AG10803 (cell line): ENCODE results near the gene TRPV6.

Experiments
- DNase-seq: peaks from one replicate; pipeline ENCODE4 v3.0.0; 2010; ENCODE audit warnings: low read depth
- H3K4me3 ChIP-seq: 2 replicates; pipeline ENCODE4 v1.5.1; 2011; ENCODE audit warnings: mild to moderate bottlenecking, low read length, control low read depth
- TF ChIP-seq, protein P1 (sequence below): conservative IDR thresholded peaks from 2 replicates; pipeline ENCODE4 v1.5.1; 2011; ENCODE audit warnings: mild to moderate bottlenecking, low read length, control low read depth, inconsistent platforms

Gene TRPV6

DNA sequence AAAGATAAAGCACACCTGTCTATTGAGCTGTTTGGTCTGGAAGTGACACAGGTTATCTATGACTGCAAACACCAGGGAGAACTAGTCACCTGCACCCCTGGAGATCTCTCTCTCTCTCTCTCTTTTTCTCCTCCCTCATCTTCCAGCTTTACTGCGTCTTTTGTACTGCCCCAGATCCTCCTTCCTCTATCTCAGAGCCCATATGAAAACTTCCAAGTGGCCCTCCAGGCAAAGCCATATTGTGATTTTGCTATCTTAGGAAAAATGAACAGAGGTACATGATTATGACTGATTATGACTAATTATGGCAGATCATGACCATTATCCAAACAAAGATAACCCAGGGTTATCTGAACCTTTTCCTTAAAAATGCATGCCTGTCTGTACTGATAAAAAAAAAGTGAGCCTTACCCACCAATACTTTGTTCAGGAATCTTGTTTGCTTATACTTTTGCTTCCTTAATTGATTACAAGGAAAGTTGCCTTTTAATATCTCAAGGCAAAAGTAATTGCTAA is 43.2 kb downstream of the TRPV6 start:
- TF ChIP-seq, protein P1, sequence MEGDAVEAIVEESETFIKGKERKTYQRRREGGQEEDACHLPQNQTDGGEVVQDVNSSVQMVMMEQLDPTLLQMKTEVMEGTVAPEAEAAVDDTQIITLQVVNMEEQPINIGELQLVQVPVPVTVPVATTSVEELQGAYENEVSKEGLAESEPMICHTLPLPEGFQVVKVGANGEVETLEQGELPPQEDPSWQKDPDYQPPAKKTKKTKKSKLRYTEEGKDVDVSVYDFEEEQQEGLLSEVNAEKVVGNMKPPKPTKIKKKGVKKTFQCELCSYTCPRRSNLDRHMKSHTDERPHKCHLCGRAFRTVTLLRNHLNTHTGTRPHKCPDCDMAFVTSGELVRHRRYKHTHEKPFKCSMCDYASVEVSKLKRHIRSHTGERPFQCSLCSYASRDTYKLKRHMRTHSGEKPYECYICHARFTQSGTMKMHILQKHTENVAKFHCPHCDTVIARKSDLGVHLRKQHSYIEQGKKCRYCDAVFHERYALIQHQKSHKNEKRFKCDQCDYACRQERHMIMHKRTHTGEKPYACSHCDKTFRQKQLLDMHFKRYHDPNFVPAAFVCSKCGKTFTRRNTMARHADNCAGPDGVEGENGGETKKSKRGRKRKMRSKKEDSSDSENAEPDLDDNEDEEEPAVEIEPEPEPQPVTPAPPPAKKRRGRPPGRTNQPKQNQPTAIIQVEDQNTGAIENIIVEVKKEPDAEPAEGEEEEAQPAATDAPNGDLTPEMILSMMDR = no peak
- DNase-seq = no peak
- no peak overlapping the region for H3K4me3 ChIP-seq

DNA sequence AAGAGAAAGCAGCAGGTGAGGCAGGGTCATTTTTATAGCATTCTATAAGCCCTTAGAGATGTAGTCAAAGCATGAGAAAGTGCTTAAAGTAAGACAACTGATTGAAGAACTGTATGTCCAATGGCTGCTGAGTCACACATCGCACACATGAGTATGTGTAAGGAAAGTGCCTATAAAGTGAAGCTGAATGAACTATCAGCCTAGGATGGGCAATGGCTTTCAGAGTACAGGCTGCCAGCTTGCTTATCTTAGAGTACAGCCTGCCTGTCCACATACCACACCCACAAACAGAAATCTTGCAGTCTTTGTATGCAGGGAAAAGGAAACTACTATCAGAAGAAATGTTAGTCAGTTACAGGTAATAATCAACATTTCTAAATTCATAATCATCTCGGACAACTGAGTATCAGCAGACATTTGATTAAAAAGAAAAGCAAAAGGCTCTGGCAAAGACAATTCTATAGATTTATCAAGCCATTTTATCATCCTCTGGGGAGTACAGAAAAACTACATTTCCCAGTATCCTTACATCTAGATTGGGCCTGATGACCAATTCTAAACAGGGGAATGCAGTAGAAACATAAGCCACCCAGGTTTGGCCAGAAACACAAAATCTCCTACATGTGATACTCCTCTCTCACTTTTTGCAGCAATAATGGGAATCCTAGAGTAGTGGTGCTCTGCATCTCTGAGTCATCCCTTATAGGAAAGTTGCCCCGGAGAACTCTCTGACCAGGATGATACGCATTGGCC is 46.9 kb downstream of the TRPV6 start:
- DNase-seq = no peak
- TF ChIP-seq, protein P1 = no peak
- H3K4me3 ChIP-seq = no peak overlapping the region

DNA sequence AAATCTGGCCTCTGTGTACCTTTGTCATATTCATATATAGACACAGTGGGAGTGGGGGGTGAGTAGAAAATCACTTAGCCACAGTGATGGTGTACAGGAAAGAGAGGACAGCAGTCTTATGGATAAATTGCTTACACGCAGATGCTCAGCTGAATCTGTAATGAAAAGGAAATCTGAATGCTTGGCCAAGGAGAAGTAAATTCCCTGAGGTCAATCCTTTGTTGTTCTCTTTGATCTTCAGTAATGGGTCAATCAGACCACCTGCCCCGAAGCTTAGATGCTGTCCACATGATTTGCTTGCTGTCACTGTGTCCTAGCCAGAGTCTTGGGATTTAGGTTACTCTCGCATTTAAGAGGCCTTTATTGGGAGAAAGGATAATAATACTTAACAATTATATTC is 49.1 kb downstream of the TRPV6 start:
- DNase-seq = no peak
- no peak overlapping the region for H3K4me3 ChIP-seq
- TF ChIP-seq, protein P1 = no peak

DNA sequence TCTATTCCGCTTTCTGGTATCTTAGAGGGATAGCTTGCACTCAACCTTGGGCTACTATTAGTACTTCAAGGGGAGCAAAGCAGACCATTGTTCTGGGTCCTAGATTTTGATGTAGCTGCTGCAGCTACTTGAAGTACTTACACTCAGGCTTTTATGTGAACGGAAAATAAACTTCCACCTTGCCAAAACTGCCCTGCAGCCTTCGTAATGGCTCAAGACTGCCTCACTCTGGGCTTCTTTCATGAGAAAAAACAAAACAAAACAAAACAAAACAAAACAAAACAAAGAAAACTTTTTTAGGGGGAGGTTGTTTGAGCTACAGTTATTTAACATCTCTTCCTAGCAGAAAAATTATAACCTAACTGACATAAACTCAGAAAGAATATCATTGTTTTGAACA is 50.1 kb downstream of the TRPV6 start:
- no peak overlapping the region for H3K4me3 ChIP-seq
- no peak for DNase-seq
- TF ChIP-seq, protein P1 = no peak

DNA sequence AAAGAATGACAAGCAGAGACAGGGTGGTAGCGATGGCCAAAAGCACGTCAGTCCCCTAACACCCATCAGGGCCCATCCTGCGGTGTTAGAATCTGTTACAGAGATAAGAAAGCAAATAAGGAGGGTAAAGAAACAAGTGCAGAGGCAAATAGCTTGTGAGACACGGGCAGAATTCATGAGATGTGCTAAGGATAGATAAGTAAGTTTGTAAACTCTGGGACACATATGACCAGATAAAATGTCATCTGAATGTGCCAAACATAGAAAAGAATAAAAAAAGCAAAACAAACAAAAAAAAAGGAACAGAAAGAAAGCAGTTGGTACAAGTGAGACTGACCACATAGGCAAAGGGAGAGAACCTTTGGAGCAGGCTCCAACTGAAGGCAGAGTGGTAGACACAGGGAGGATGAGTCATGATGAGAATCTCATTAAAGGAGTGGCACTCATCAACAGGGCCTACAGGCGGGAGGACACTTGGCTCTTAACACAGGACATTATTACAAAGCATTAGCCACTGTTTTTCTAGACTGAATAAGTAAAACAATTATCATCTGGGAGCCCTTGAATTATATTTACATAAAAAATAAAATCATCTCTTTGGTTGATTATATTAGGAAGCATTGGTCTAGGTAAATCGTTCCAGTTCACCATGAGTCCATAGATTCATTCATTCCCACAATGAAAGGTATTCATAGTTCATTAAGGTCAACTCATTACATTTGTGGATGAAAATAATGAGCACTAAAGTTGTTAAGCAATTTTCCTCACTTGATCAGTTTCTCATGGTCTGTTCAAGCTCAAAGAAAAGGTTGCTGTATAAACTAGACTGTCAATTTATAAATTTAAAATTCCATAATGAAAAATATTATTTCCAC is 52.1 kb downstream of the TRPV6 start:
- DNase-seq = no peak
- TF ChIP-seq, protein P1 = no peak

DNA sequence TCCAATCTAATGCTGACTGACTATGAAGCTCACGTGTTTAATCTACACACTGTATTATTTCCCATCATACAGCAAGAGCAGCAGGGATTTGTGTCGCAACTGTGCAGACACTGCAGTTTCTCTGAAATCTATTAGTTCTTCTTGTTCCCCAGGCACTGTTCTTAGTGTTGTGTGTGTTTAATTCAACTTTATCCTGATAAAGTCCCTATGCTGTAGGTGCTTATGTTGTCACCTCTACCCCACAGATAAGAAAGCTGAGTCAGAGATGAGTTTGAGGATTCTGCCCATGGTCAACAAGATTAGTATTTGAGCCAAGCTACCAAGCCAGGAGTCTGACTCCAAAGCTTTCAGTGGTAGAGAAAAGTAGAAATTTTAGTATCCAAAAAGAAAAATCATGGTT is 53.1 kb downstream of the TRPV6 start:
- DNase-seq = no peak
- TF ChIP-seq, protein P1 = no peak
- no peak overlapping the region for H3K4me3 ChIP-seq

More for the DNA sequence above, 52.1 kb downstream of the TRPV6 start:
- H3K4me3 ChIP-seq = no peak overlapping the region
